ENCODE results near the gene SLC8B1.
"Not testable (repeated sequence)": the region's sequence is repeated elsewhere in the genome, so short reads cannot be mapped to it uniquely, and the experiment has no call there.

Gene SLC8B1

GRCh38 chr12:113354192-113354591 lies 19.3 kb upstream of the SLC8B1 start:
- DNase-seq, result not testable (repeated sequence)

GRCh38 chr12:113351089-113351488 lies 16.2 kb upstream of the SLC8B1 start:
- no peak for DNase-seq

DNA sequence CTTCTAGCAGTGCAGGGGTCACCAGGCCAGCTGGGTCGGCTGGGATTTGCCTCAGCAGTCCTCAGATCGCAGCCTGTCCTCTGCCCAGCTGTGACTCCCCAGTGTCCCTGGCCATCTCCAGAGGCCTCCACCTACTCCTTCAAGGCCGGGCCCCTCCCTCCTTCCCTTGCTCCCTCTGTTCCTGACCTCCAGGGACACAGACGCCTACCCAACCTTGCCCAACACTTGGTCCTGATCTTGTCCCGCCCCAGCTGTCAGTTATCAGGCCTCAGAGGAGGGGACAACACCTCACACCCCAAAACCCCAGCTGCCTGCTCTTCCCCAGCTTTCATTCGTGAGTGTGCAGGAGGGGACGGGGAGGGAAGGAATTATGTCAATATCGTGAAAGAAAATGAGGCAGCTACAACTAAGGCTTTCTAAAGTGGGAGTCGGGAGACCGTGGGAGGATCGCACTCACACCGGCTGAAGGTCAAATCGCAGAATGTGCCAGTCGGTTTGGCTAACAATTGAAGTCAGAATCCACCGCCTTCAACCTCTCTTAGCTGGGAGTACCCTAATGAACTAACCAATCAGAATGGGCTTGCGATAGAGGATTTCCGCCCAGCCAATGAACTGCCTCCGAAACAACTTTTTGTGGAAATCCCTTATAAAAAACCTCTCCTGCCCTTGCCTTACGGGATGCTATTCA lies 14.1 kb upstream of the SLC8B1 start:
- DNase-seq, result no peak

DNA sequence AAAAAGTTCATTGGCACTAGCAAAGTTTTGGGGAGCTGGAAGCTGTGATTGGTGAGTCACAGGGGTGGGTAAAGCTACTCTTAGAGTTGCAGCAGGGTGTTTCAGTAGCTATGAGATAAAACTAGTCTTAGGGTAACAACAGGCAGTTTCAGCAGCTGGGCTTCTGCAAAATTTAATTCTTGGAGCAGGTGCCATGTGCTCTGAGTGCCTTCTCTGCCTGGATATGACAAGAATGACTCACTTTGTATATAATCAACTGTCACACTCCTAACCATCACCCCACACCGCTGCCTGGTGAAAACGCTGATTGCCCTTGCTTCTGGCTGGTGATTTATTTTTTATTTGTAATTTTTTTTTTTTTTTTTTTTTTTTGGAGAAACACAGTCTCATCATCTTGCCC lies 13.0 kb upstream of the SLC8B1 start:
- peak; percentile 76 for DNase-seq

DNA sequence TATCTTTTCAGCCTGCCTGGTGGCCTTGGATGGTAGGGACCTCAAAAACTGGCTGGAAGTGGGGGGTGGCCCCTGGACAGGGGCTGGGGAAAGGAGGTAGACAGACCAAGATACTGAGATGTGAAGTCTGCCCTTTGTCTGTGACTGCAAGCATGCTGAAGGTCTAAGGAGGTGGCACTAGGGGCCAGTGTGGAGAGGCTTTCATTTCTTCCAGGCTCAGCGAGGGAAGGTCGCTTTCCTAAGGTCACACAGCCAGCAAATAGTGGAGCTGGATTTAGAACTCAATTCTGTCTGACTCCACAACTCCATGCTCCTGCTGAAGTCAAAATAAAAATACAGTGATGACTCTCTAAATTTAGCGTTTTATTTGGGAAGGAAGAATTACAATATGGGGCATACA lies 12.2 kb upstream of the SLC8B1 start:
- no peak for DNase-seq

DNA sequence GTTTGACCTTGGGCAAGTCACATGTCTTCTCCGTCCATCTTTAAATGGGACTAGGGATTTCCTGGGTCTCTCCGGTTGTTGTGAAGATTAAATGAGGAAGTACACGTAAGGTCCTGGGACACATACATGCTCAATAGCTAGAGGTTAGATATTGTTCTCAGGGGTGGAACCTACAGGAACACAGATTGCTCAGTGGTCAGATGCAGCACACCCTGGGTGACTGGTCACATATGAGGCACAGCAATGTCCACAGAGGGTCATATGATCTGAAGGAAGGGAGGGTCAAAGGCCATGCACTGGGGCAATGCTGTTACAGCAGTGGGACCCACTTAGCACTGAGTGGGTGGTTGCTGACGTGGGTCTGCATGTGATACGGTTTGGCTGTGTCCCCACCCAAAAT lies 11.4 kb upstream of the SLC8B1 start:
- no peak for DNase-seq

DNA sequence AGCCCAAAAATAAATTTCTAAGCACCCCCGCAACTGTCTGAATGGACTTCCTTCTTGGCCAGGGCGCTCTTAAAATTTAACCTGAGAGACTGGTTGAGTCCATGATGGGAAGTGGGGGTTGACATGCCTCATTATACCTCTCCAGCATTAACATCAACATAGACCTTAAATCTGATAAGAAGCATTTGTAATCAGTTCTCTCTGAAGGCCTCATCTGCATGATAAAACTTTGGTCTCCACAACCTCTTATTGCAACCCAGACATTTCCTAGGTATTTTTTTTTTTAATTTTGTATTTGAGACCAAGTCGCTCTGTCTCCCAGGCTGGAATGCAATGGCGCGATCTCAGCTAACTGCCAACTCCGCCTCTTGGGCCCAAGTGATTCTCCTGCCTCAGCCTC lies 10.4 kb upstream of the SLC8B1 start:
- no peak for DNase-seq

- DNase-seq, result no peak
Observed at GRCh38 chr12:113341535-113341934, 6.6 kb upstream of the SLC8B1 start.

DNA sequence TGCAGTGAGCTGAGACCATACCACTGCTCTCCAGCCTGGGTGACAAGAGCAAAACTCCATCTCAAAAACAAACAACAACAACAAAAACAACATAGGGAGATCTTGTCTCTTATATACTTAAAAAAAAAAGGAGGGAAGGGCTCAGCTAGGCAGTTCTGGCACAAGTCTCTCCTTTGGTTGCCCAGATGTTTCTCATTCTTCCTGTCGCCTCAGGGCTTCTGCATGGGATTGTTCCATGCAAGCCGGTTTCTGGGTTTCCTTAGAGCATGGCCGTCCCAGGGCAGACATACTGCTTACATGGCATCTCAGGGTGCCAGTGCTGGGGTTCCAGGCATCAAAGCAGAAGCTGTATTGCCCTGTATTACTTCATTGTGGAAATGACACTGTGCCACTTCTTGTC lies 5.2 kb upstream of the SLC8B1 start:
- DNase-seq, result no peak

DNA sequence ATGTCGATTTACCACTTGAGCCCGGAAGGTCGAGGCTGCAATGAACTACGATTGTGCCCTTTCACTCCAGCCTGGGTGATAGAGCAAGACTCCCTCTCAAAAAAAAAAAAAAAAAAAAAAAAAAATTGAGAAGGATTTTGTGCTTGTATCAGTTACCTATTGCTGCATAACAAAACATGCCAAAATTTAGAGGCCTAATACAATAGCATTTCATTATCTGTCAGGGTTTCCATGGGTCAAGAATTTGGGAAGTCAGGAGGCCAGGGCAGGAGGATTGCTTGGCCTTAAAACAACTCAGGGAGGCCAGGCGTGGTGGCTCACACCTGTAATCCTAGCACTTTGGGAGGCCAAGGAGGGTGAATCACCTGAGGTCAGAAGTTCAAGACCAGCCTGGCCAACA lies 4.6 kb upstream of the SLC8B1 start:
- no peak for DNase-seq

- peak; percentile 72 for DNase-seq
Observed at GRCh38 chr12:113333877-113334785, 778 bp downstream of the SLC8B1 start.

DNA sequence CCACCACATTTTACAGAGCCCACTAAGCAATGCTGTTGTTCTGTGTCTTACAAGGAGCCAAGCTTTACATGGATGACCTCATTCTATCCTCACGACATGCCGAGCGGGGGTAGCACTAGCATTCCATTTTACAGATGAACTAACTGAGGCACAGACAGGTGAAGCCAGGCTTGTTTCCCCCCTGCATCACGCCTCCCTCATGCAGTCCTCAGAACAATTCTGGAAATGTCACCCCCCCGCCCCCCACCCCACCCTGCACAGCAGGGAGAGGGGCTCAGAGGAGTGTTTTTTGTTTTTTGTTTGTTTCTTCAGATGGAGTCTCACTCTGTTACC lies 1.5 kb downstream of the SLC8B1 start:
- no peak for DNase-seq

DNA sequence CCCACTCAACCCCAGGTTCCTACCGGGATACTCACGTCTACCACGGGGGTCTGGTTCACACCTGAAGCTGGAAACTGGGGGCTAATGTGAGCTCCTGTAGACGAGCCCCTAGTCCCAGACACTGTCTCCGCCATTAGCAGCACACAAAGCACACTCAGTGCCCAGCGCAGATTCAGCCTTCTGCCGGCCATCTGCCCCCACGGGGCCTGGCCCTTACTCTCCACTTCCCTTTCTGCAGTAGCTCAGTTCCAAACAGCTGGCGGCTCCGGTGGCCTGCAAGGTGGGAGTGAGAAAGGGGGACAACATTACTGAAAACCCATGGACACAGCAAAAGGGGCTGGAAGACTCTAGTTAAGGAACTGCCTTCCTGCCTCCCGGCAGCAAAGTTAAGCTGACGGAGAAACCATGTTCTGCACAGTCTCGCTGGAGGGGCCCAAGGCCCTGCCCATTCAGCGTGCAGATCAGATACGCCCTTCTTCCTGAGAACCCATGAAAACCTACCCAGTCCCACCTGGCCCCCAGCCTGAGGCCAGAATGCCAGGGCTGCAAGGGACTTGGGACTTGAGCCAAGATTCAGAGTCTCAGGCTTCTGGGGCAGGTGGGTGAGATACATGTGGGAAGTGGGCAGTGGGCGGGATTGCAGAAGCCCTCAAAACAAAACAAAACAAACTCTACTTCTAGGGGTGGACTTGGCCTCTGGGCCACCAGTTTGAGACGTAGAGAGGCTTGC lies 2.1 kb downstream of the SLC8B1 start:
- DNase-seq, result no peak

GRCh38 chr12:113330505-113330904 lies 4.4 kb downstream of the SLC8B1 start:
- DNase-seq, result no peak

DNA sequence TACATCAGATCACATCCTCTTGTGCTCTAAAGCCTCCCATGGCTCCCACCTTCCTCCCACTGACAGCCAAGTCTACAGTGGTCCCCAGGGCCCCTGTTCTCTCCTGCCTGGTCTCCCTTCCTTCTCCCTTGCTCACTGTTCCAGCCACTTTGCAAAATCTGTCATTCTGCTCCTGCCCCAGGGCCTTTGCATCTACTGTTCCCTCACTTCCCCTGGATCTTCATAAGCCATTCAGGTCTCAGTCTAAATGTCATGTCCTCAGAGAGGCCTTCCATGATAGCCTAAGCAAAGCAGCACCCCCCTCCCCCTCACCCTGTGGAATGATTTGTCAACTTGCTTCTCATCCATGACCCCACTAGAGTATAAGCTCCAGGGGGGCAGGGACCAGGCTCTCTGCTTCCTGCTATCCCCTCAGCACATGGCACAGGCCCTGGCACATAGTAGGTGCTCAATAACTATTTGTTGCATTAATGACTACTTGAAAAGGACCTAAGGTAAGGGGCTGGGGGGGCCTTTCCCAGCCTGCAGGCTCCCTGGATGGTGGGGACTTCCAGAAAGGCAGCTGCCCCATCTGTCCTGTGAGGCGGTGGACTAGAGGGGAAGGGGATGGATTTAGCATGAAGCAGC lies 5.0 kb downstream of the SLC8B1 start:
- DNase-seq, result no peak

GRCh38 chr12:113329022-113329790 lies 5.7 kb downstream of the SLC8B1 start:
- DNase-seq, result no peak

DNA sequence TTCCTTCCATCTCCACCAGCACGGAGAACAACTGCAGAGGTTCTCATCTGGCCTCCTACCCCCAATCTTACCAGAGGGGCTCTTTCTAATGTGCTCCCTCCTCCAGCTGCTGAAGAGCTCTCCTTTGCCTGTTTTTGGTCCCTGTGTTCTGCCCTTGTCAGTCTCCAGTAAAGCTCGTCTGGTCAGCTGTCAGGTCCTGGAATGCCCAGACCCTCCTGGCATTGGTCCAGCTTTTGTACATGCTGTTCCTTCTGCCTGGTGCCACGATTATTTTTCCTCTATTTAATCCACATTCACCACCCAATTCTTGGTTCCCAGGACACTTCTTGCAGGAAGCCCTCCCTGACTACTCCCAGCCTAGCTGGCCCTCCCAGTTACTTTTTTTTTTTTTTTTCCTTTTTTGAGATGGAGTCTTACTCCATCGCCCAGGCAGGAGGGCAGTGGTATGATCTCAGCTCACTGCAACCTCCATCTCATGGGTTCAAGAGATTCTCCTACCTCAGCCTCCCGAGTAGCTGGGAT lies 6.5 kb downstream of the SLC8B1 start:
- DNase-seq, result no peak

- DNase-seq, result no peak
Observed at GRCh38 chr12:113326775-113327395, 8.0 kb downstream of the SLC8B1 start.

DNA sequence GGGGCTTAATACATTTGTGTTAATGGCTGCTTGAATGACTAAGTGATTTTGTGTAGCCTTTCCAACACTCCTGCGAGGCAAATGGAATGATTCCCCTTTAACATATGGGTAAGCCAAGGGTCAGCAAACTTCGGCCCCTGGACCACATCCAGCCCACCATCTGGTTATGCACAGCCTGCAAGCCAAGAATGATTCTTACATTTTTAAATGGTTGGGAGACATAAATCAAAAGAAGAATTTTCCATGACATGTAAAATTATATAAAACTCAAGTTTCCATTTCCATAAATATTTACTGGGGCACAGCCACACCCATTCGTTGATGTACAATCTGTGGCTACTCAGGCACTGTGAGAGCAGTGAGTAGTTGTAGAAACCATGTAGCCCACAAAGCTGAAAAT lies 9.0 kb downstream of the SLC8B1 start:
- DNase-seq, result no peak

- peak; percentile 27 for DNase-seq
Observed at GRCh38 chr12:113322343-113322742, 12.6 kb downstream of the SLC8B1 start.

- no peak for DNase-seq
Observed at GRCh38 chr12:113320401-113320800, 14.5 kb downstream of the SLC8B1 start.
